HG03108 (cell line): ENCODE measurements around the gene ARRDC4.
"Not testable (repeated sequence)": the region's sequence is repeated elsewhere in the genome, so short reads cannot be mapped to it uniquely, and the experiment has no call there.

Source experiments
- ATAC-seq: cut with Tn5 transposase; IDR thresholded peaks from one replicate; pipeline ENCODE4 v1.9.1; 2021; ENCODE audit warnings: moderate library complexity; ENCODE audit not compliant: unreplicated experiment

The ARRDC4 gene

DNA sequence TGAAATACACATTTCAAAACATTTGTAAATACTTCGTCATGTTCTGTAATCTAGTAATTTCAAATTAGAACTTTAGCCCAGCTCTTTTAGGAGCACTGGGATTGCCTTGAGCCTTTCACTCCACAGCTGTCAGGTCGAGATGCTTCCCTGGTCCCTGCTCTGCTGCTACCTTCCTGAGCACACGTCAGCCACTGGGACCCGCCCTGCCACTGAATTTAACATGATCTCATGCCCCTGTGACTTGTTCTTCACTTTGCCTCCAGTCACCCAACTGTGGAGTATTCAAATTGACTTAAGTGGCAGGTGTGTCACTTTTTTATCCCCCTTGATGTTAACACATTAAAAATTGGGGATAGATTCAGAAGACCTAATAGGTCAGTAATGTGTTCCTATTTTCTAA, 3.3 kb downstream of the ARRDC4 start:
- ATAC-seq, result no peak

DNA sequence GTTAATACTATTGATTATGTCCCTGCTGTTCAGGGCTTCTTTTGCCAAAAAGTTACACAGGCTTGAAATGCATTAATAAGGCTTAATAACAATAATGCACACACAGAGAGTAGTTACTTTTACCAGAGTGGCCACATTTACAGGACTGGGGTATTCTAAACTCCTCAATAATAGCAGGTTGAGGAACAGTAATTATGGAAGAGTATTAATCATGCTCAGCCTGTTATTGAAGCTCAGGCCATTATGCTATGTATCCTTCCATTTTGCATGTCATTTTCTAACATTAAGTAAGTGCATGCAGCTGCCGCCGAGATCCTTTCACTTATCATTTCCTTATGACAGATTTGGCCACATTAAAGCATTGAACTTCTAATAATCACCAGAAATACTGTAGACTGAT, 5.7 kb downstream of the ARRDC4 start:
- no peak for ATAC-seq

- no peak for ATAC-seq
Measured at GRCh38 chr15:97966924-97967620, 6.6 kb downstream of the ARRDC4 start.

GRCh38 chr15:97967881-97968280, 7.4 kb downstream of the ARRDC4 start:
- no peak for ATAC-seq

GRCh38 chr15:97968380-97968779, 7.9 kb downstream of the ARRDC4 start:
- ATAC-seq, result no peak

GRCh38 chr15:97972366-97972765, 11.9 kb downstream of the ARRDC4 start:
- no peak for ATAC-seq

DNA sequence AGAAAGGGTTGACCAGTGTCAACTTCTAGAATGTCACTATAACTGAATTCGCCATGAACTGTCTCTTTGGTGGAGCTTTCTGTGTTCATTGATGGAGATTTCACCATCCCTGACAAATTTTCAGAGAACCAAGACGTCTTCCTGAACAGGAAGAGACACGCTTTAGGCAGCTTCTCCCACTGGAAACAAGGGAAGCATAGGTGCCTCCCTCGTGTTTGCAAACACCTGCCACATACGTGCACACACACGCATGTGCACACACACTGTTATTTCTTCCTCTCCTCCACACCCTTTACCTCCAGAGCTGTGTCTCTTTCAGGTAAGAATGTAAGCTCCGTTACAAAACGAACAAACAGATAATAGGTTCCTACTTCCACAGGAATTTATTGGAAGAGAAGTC, 15.6 kb downstream of the ARRDC4 start:
- ATAC-seq, result no peak

DNA sequence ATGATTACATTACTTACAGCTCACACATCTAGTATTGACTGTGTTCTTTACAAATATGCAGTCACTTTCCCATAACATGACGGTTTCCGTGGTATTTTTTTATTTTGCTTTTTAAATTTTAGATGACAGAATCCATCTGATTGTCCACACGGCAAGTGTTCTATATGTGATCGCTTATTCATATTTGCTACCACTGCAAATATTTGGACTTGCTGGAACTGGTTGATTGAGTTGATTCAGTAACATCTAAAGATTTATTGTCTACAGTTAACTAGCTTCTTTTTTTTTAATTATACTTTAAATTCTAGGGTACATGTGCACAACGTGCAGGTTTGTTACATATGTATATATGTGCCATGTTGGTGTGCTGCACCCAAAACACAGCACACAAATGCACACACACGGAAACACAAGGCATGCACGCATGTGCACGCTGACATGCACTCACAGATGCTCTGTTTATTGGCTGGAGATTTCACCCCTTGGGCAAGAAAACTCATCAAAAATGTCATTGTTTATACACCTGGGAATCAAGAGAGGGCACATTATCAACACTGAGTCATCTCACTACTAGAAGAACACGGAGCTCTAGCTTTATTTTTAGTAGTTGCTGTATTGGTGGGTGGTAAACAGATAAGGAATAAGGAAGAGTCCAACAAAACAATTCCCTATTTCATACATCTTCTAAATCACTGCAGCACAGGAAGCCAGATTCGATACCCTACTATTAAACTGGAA, 16.4 kb downstream of the ARRDC4 start:
- ATAC-seq, result no peak

GRCh38 chr15:97977734-97978133, 17.2 kb downstream of the ARRDC4 start:
- ATAC-seq, result no peak

DNA sequence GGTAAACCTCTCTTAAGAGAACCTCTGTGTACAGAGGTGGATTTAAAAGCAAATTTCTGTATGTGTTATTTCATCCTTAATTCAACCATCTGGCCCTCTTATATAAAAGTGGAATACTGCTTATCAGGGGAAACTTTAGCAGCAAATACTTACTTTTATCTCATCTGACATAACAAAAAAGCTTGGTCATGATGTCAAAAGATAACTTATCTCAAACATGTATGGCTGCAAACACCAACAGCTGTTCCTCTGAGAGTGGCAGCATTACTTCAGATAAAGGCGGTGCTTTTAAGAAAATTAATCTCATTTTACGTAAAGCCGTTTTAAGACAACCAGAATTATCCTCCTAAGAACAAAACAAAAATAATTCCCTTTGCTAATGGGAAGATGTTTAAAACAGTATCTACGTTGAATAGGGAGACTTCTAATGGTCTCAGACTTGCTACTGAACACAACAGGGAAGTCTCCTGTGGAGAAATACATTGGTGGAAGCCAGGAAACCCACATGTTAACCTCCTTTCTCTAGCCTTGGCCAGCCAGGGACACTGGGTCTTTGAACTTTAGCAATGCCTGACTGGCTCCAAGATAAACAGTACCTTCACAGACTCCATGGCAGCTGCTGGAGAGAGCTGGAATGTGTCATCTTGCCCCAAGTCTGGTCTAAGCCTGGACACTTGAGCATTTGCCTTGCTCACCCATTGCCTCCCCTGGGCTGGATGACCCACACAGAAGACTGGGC, 18.1 kb downstream of the ARRDC4 start:
- no peak for ATAC-seq

- ATAC-seq, result no peak
Measured at GRCh38 chr15:97979140-97979520, 18.6 kb downstream of the ARRDC4 start.

- ATAC-seq, result no peak
Measured at GRCh38 chr15:97981058-97981457, 20.6 kb downstream of the ARRDC4 start.

- ATAC-seq, result no peak
Measured at GRCh38 chr15:97981758-97982157, 21.3 kb downstream of the ARRDC4 start.

- ATAC-seq, result no peak
Measured at GRCh38 chr15:97984157-97984556, 23.7 kb downstream of the ARRDC4 start.

DNA sequence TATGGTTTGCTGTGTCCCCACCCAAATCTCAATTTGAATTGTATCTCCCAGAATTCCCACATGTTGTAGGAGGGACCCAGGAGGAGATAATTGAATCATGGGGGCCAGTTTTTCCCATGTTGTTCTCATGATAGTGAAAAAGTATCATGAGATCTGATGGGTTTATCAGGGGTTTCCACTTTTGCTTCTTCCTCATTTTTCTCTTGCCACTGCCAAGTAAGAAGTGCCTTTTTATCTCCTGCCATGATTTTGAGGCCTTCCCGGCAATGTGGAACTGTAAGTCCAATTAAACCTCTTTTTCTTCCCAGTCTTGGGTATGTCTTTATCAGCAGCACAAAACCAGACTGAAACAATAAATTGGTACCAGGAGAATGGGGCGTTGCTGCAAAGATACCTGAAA, 25.5 kb downstream of the ARRDC4 start:
- not testable (repeated sequence) for ATAC-seq

DNA sequence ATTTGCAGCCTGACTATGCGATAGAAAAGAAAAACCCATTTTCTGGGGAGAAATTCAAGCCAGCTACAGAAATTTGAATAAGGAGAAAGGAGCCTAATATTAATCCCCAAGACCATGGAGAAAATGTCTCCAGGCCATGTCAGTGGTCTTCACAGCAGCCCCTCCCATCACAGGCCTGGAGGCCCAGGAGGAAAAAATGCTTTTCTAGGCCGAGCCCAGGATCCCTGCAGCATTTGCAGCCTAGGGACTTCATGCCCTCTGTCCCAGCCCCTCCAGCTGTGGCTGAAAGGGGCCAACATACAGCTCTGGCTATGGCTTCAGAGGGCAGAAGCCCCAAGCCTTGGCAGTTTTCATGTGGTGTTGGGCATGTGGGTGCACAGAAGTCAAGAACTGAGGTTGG, 26.3 kb downstream of the ARRDC4 start:
- no peak for ATAC-seq

DNA sequence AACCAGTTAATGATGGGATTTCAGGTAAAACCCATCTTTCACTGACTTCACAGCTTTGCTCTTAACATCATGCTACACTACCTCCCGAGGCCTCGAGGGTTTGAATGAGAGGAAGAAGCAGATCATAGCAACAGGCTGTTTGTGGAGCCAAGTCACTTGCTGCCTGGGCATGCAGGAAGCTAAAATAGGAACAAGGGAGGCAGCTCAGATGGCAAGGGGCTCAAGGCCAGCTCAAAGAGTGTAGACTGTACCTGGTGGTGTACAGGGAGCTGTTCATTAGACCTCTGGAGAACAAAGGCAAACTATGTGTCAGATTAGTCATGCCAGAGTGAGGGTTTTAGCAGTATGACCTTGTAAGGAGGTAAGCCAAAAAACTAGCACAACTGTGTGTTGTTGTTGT, 28.8 kb downstream of the ARRDC4 start:
- ATAC-seq, result no peak

GRCh38 chr15:97991972-97992541, 31.6 kb downstream of the ARRDC4 start:
- ATAC-seq, result no peak

DNA sequence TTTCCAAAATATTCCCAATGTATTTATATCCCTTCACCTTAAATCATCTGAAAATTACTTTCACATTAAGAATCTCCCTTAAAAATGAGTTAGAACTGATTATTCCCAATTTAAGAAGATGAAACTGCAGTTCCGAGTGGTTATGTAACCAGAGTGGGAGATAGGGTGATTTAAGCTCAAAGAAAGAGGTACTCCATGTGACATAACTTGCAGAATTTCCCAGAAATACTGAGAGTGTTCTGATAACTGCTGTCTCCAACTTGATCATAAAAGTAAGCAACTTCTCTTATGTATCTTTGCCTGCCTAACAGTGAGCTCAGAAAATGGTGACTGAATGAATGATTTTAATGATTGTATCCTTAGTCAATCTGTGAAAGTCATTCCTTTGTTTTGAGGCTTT, 32.3 kb downstream of the ARRDC4 start:
- no peak for ATAC-seq

- ATAC-seq, result no peak
Measured at GRCh38 chr15:97993310-97993738, 32.8 kb downstream of the ARRDC4 start.

GRCh38 chr15:97994236-97994635, 33.7 kb downstream of the ARRDC4 start:
- ATAC-seq, result no peak

DNA sequence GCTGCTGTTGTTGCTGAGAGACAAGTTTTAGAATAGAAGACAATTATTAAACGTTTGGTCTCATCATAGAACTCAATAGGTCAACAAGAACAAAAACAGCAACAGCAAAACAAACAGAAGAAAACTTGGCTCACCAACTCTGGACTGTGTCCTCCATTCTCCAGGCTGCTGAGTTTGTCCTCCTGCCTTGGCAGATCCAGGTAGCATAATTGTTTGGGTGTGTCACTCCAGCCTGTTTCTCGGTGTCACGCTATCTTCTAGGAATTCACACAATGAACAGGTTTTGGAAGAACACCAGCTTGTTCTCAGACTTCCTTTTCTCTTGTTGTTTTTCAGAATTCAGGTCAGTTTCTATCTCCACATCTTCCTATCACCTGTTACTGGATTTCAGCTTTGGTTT, 34.7 kb downstream of the ARRDC4 start:
- ATAC-seq, result no peak
